Lung microvascular endothelial cell (primary cell): ENCODE measurements around the gene KCNIP3. TPM values are rescaled to one million over a fixed set of nuclear protein-coding genes. Genes with fewer than 3 reads are reported as not detected.

Experiments used
- DNase-seq, 2 donors: peaks; one replicate each; pipeline versions ENCODE4 v3.0.0 to v3.0.0-alpha.2; 2010; ENCODE audit warnings: low read depth in 2 of 2
- total RNA-seq: library from RNA; depleted of rRNA; stranded (reverse); fragments of >200 nt; gene quantifications from 2 replicates; pipeline ENCODE4 v1.2.1, GENCODE V29; 2014

KCNIP3 gene
- total RNA-seq, 1 donor from 2014 or later = not detected

GRCh38 chr2:95274291-95275150, 22.6 kb upstream of the KCNIP3 start, which contains the start of gene PROM2:
Gene PROM2 (plus strand): TSS chr2:95274449. CDS start chr2:95274586, 137 bp downstream.
- DNase-seq = no peak

- no peak for DNase-seq
Measured at GRCh38 chr2:95275151-95275515, 22.0 kb upstream of the KCNIP3 start.

GRCh38 chr2:95275601-95276243, 21.4 kb upstream of the KCNIP3 start:
- DNase-seq = no peak

GRCh38 chr2:95276244-95276887, 20.8 kb upstream of the KCNIP3 start:
- no peak for DNase-seq

- no peak for DNase-seq
Measured at GRCh38 chr2:95276888-95277245, 20.3 kb upstream of the KCNIP3 start.

GRCh38 chr2:95277246-95277906, 19.8 kb upstream of the KCNIP3 start:
- DNase-seq = no peak

- DNase-seq = peak in 1 of 2 donors; percentile 59
Measured at GRCh38 chr2:95278051-95278471, 19.1 kb upstream of the KCNIP3 start.

GRCh38 chr2:95278637-95279225, 18.4 kb upstream of the KCNIP3 start:
- no peak for DNase-seq

- DNase-seq = no peak
Measured at GRCh38 chr2:95279435-95280035, 17.6 kb upstream of the KCNIP3 start.

- no peak for DNase-seq
Measured at GRCh38 chr2:95281071-95281470, 16.1 kb upstream of the KCNIP3 start.

- no peak for DNase-seq
Measured at GRCh38 chr2:95281786-95282185, 15.4 kb upstream of the KCNIP3 start.

- DNase-seq = no peak
Measured at GRCh38 chr2:95282458-95282857, 14.7 kb upstream of the KCNIP3 start.

GRCh38 chr2:95283562-95283961, 13.6 kb upstream of the KCNIP3 start:
- DNase-seq = no peak

- no peak for DNase-seq
Measured at GRCh38 chr2:95284886-95285541, 12.1 kb upstream of the KCNIP3 start.

GRCh38 chr2:95285542-95285932, 11.6 kb upstream of the KCNIP3 start:
- DNase-seq = no peak

- DNase-seq = no peak
Measured at GRCh38 chr2:95287336-95287735, 9.8 kb upstream of the KCNIP3 start.

GRCh38 chr2:95287806-95288205, 9.3 kb upstream of the KCNIP3 start:
- no peak for DNase-seq

GRCh38 chr2:95289253-95289652, 7.9 kb upstream of the KCNIP3 start:
- DNase-seq = no peak

GRCh38 chr2:95291222-95291621, 5.9 kb upstream of the KCNIP3 start:
- no peak for DNase-seq

- DNase-seq = no peak
Measured at GRCh38 chr2:95292623-95293260, 4.4 kb upstream of the KCNIP3 start.
